Neutrophil (primary cell): Measurements from ENCODE around the gene VIPAS39.

Experiments used
- H3K27ac ChIP-seq: fragments of 200-600 bp; sonication (generic); 2 replicates; pipeline ENCODE4 v1.5.1; 2016; ENCODE audit warnings: mild to moderate bottlenecking, moderate library complexity
- H3K27me3 ChIP-seq: fragments of 200-600 bp; sonication (generic); 2 replicates; pipeline ENCODE4 v1.6.0; 2016; ENCODE audit warnings: mild to moderate bottlenecking
- H3K36me3 ChIP-seq: fragments of 200-600 bp; sonication (generic); 2 replicates; pipeline ENCODE4 v1.5.1; 2017
- H3K4me1 ChIP-seq, 2 experiments: fragments of 200-600 bp in 1 of 2; sonication (generic) in 1 of 2; 1 replicate in 1 of 2; 2 replicates in 1 of 2; pipeline versions ENCODE4 v1.5.1 to v1.6.1; 2013 to 2016; ENCODE audit warnings: low read depth in 1 of 2, low read length in 1 of 2, mild to moderate bottlenecking in 1 of 2, moderate library complexity in 1 of 2; ENCODE audit not compliant: control insufficient read depth in 1 of 2, insufficient read depth in 1 of 2
- H3K4me3 ChIP-seq, 2 experiments: fragments of 200-600 bp in 1 of 2; sonication (generic) in 1 of 2; 1 replicate in 1 of 2; 2 replicates in 1 of 2; pipeline ENCODE4 v1.5.1; 2013 to 2016; ENCODE audit warnings: low read depth in 1 of 2, low read length in 1 of 2, mild to moderate bottlenecking in 1 of 2, moderate library complexity in 1 of 2
- H3K9me3 ChIP-seq: fragments of 200-600 bp; sonication (generic); 2 replicates; pipeline ENCODE4 v1.5.1; 2016
- TF ChIP-seq, protein P1 (sequence below): fragments of 200-600 bp; sonication (generic); IDR thresholded peaks from 2 replicates; pipeline ENCODE4 v1.5.1; 2016; ENCODE audit warnings: antibody characterized with exemption

VIPAS39 gene

DNA sequence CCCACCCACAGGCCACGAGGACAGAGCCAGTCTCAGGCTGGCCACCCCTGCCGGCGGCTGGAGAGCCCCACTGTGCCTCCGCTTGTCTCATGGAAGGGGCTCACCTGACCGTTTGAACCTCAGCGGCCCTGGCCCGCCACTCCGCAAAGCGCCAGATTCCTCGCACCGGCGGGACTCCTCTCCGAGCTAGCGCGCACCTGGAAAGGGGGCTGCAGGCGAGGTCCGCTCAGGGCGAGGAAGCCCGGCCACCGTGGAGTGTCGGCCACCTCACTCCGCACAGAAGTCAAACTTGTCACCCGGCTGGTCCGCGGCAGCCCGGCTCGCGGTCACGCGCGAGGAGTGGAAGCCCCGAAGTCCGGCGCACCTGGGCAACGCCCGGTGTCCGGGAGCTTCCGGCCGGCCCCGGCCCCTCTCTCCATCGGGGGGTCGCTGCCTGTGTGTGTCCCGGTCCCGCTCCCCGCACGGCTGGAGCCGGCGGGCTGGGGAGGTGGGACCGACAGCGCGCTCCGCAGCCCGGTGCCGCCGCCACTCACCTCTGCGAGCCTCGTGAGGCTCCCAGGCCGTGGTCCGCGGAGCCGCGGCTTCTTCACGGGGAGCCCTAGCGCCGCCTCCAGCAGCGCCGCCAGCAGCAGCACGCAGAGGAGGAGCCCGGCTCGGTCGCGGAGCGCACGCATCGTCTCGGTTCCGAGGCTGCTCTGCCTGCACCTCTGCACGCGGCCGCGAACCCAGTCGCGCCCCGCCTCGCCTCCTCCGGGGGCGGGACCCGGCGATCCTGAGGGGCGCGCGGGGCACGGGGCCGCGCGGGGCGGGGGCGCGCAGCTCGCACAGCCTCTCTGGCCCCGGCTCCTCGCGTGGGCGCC is 40.9 kb upstream of the VIPAS39 start, which contains the start of gene ISM2:
ISM2 (minus strand) TSS at position 697 of the 860 bp plus-strand sequence; CDS start at position 674, 23 bp downstream.
- Histone ChIP-seq H3K27me3 (peaks cover 68% of the 10 kb centered on the region), H3K36me3 (no peaks in the 10 kb centered on the region), H3K27ac (no peak within 1 kb of the TSS), H3K4me3 (peak within 1 kb of the TSS; percentile 15 to 56), H3K9me3 (no peaks in the 10 kb centered on the region), H3K4me1 (peaks cover 13 to 17% of the 10 kb centered on the region in 2 experiments)
- TF ChIP-seq, protein P1, sequence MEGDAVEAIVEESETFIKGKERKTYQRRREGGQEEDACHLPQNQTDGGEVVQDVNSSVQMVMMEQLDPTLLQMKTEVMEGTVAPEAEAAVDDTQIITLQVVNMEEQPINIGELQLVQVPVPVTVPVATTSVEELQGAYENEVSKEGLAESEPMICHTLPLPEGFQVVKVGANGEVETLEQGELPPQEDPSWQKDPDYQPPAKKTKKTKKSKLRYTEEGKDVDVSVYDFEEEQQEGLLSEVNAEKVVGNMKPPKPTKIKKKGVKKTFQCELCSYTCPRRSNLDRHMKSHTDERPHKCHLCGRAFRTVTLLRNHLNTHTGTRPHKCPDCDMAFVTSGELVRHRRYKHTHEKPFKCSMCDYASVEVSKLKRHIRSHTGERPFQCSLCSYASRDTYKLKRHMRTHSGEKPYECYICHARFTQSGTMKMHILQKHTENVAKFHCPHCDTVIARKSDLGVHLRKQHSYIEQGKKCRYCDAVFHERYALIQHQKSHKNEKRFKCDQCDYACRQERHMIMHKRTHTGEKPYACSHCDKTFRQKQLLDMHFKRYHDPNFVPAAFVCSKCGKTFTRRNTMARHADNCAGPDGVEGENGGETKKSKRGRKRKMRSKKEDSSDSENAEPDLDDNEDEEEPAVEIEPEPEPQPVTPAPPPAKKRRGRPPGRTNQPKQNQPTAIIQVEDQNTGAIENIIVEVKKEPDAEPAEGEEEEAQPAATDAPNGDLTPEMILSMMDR, result no peak

DNA sequence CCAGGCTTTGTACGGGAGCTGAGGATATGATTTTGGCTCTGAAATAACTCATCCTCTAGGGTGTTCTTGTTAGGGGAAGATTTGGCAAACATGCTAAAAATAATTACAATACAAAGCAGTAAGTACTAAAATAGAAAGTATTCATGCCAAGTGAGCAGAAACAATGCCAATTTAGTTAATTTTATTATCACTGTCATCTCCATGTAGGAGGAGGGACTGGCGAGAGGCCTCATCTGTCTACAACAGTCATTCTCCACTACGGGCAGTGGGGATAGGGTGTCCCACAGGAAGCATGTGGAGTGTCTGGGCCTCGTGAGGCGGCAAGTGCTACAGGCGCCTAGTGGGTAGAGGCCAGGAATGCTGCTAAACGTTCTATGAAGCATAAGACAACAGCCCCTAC is 37.9 kb upstream of the VIPAS39 start:
- no peaks in the 10 kb centered on the region for H3K36me3 ChIP-seq
- peaks cover 13 to 17% of the 10 kb centered on the region in 2 experiments for H3K4me1 ChIP-seq
- H3K4me3 ChIP-seq, result no peak overlapping the region
- H3K9me3 ChIP-seq, result no peaks in the 10 kb centered on the region
- peaks cover 53% of the 10 kb centered on the region for H3K27me3 ChIP-seq
- TF ChIP-seq, protein P1, result no peak
- H3K27ac ChIP-seq, result no peak overlapping the region

DNA sequence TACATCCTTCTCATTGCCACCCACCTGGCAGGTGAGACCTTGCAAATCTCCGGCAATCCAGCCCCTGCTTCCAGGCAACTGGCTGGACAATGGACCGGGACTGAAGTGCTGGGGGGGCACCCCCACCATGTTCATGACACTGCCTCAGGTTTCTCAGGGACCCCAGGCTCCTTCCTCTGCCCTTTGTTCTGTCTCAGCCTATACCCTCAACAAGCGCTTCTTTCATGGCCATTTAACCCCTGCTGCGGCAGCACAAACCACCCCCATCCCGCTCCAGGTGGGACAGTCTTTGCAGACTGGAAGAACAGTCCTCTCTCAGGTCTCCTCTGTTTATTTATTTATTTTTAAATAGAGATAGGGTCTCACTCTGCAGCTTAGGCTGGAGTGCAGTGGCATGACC is 33.7 kb upstream of the VIPAS39 start:
- no peaks in the 10 kb centered on the region for H3K4me1 ChIP-seq
- peaks cover 12% of the 10 kb centered on the region for H3K27me3 ChIP-seq
- H3K27ac ChIP-seq, result no peak overlapping the region
- H3K9me3 ChIP-seq, result no peaks in the 10 kb centered on the region
- TF ChIP-seq, protein P1, result no peak
- H3K4me3 ChIP-seq, result no peak overlapping the region
- no peaks in the 10 kb centered on the region for H3K36me3 ChIP-seq

DNA sequence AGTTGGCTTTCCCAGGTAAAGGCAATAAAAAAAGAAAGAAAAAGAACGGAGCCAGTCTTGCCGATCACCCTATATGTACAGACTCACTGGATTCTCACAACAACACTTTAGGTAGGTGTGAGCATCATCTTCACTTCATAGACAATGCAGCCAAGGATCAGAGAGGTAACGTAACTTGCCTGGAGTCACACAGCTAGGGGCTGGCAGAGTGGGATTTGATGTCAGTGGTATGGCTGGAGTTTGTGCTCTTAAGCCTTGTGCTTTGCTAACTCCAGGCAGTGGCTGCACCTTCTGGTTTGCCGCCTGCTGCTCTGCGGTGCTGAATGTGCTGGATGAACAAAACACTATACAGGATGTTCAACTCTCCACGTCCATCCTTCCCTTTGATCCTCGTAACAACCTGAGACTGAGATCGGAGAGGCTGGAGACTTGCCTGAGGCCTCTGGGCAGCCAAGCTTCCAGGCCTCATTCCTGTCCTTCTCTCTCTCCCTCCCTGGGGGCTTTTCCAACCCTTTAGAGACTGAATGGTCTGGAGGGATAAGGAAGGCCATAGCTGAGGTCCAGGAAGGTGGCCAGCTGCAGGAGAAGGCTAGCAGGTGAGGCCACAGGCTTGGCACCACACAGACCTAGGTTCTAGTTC is 33.1 kb upstream of the VIPAS39 start:
- H3K27me3 ChIP-seq, result peaks cover 6% of the 10 kb centered on the region
- no peak overlapping the region for H3K27ac ChIP-seq
- H3K9me3 ChIP-seq, result no peaks in the 10 kb centered on the region
- TF ChIP-seq, protein P1, result no peak
- no peak overlapping the region for H3K4me3 ChIP-seq
- no peaks in the 10 kb centered on the region for H3K36me3 ChIP-seq
- H3K4me1 ChIP-seq, result no peaks in the 10 kb centered on the region

DNA sequence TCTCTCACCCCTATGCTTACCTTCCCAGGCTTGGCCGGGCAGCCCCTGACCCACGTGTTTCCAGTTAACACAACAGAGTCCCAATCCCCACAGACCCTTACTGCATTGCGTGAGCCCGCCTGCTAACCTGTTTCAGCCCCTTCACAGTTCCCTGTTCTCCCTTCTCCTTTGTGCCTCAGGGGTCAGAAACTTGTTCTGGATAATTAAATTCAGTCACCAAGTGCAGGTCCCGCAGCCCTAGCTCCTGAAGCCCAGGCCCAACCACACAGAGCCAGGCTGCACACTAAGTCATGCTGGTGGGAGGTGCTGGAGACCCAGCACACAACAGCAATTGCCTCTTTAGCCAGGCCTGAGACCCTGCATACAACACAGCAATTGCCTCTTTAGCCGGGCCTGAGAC is 31.6 kb upstream of the VIPAS39 start:
- no peaks in the 10 kb centered on the region for H3K9me3 ChIP-seq
- no peaks in the 10 kb centered on the region for H3K36me3 ChIP-seq
- no peak overlapping the region for H3K4me3 ChIP-seq
- H3K27me3 ChIP-seq, result no peaks in the 10 kb centered on the region
- no peaks in the 10 kb centered on the region for H3K4me1 ChIP-seq
- no peak overlapping the region for H3K27ac ChIP-seq
- TF ChIP-seq, protein P1, result no peak
